DMS153 treated with DMSO at 0.1 percent for 48 hours (cell line): ENCODE results near the gene IPO11.
"Not testable (repeated sequence)": the region's sequence is repeated elsewhere in the genome, so short reads cannot be mapped to it uniquely, and the experiment has no call there.

ENCODE experiments used
- DNase-seq: peaks from one replicate; lab custom pipeline; 2025; ENCODE audit not compliant: unreplicated experiment; lab: John Stamatoyannopoulos, UW

IPO11 gene

GRCh38 chr5:62448528-62448927 is 36.0 kb downstream of the IPO11 start:
- DNase-seq: no peak

GRCh38 chr5:62450259-62450658 is 37.7 kb downstream of the IPO11 start:
- DNase-seq: no peak

GRCh38 chr5:62457071-62457470 is 44.5 kb downstream of the IPO11 start:
- DNase-seq: no peak

- no peak for DNase-seq
Measured at GRCh38 chr5:62460578-62460983, 48.0 kb downstream of the IPO11 start.

- no peak for DNase-seq
Measured at GRCh38 chr5:62461561-62461960, 49.0 kb downstream of the IPO11 start.

GRCh38 chr5:62465985-62466925 is 53.7 kb downstream of the IPO11 start:
- no peak for DNase-seq

GRCh38 chr5:62473209-62473608 is 60.6 kb downstream of the IPO11 start:
- DNase-seq: no peak

GRCh38 chr5:62475072-62475471 is 62.5 kb downstream of the IPO11 start:
- no peak for DNase-seq

GRCh38 chr5:62477801-62478200 is 65.2 kb downstream of the IPO11 start:
- no peak for DNase-seq

- no peak for DNase-seq
Measured at GRCh38 chr5:62483556-62483955, 71.0 kb downstream of the IPO11 start.

GRCh38 chr5:62486672-62487071 is 74.1 kb downstream of the IPO11 start:
- DNase-seq: no peak

GRCh38 chr5:62488531-62488930 is 76.0 kb downstream of the IPO11 start:
- no peak for DNase-seq

GRCh38 chr5:62489471-62489870 is 76.9 kb downstream of the IPO11 start:
- no peak for DNase-seq

GRCh38 chr5:62494772-62495171 is 82.2 kb downstream of the IPO11 start:
- DNase-seq: no peak

GRCh38 chr5:62496876-62497275 is 84.3 kb downstream of the IPO11 start:
- DNase-seq: no peak

- DNase-seq: no peak
Measured at GRCh38 chr5:62498961-62499360, 86.4 kb downstream of the IPO11 start.

- DNase-seq: no peak
Measured at GRCh38 chr5:62499756-62500155, 87.2 kb downstream of the IPO11 start.

- DNase-seq: no peak
Measured at GRCh38 chr5:62502456-62503101, 90.0 kb downstream of the IPO11 start.

- no peak for DNase-seq
Measured at GRCh38 chr5:62504129-62504528, 91.6 kb downstream of the IPO11 start.

- DNase-seq: no peak
Measured at GRCh38 chr5:62506659-62507460, 94.3 kb downstream of the IPO11 start.

- DNase-seq: not testable (repeated sequence)
Measured at GRCh38 chr5:62508760-62509159, 96.2 kb downstream of the IPO11 start.
